Left colon (tissue), 2 donors: ENCODE measurements around the gene ELOVL1. TPM values are rescaled to one million over a fixed set of nuclear protein-coding genes. Genes with fewer than 3 reads are reported as not detected.

Source experiments
- ATAC-seq: fragments of 200-7000 bp; cut with Tn5 transposase; one replicate; pipeline ENCODE4 v1.9.1; 2020; ENCODE audit warnings: mild to moderate bottlenecking, moderate library complexity
- DNase-seq, 2 donors: peaks; one replicate each; pipeline ENCODE4 v3.0.0-alpha.2; 2020
- intact Hi-C, 2 donors: fragments of 100-400 bp; cut with DNase I in 1 of 2; cut with micrococcal nuclease in 1 of 2; formaldehyde crosslinking; loops; one replicate each; pipeline versions ENCODE4 v1.11.2 to v1.14.0; 2022; cut with DNase I, micrococcal nuclease
- total RNA-seq, 2 donors: library from RNA; stranded (reverse); fragmentation: NEBNext Ultra II Directional; extraction: Animal tissue kit (Norgen Biotek cat#: 25700); gene quantifications; one replicate each; pipeline ENCODE4 v1.2.1, GENCODE V29; 2021
- donor health status: DM: no; HTN: no; CAD: no.
- donor health status: DM: yes; HTN: yes; CAD: no.

Gene ELOVL1
- total RNA-seq, 2 donors from 2014 or later: 135 to 152 TPM

- intact Hi-C loops: no loop called here
- ATAC-seq (no peak), DNase-seq (no peak)
Observed at GRCh38 chr1:43360616-43361015, 7.2 kb downstream of the ELOVL1 start.

GRCh38 chr1:43359696-43360095 lies 8.1 kb downstream of the ELOVL1 start:
- ATAC-seq (no peak), DNase-seq (no peak)
- intact Hi-C loops: no loop called here

GRCh38 chr1:43358746-43359693 lies 8.8 kb downstream of the ELOVL1 start, which contains the start of gene CDC20:
Gene CDC20, plus strand, starts transcription at chr1:43358981. Its CDS starts 235 bp downstream, at chr1:43359216.
- intact Hi-C loops: no loop called here
- ATAC-seq (peak; percentile 89), DNase-seq (peak; percentile 99 to 100)

GRCh38 chr1:43358121-43358745 lies 9.6 kb downstream of the ELOVL1 start:
- DNase-seq: peak; percentile 50 to 70
- intact Hi-C loops: no loop called here
- peak; percentile 64 for ATAC-seq

GRCh38 chr1:43357251-43357650 lies 10.6 kb downstream of the ELOVL1 start:
- no peak for ATAC-seq
- intact Hi-C loops: no loop called here
- no peak for DNase-seq

GRCh38 chr1:43354936-43355335 lies 12.9 kb downstream of the ELOVL1 start:
- no peak for ATAC-seq
- intact Hi-C loops: no loop called here
- DNase-seq: no peak

- ATAC-seq (no peak), DNase-seq (no peak)
- intact Hi-C loops: no loop called here
Observed at GRCh38 chr1:43354471-43354870, 13.3 kb downstream of the ELOVL1 start.

GRCh38 chr1:43352881-43353280 lies 14.9 kb downstream of the ELOVL1 start:
- intact Hi-C loops: no loop called here
- ATAC-seq: no peak
- no peak for DNase-seq

- DNase-seq (no peak), ATAC-seq (no peak)
- intact Hi-C loops: no loop called here
Observed at GRCh38 chr1:43352351-43352705, 15.5 kb downstream of the ELOVL1 start.

- no peak for ATAC-seq
Observed at GRCh38 chr1:43351421-43352350, 16.1 kb downstream of the ELOVL1 start.

GRCh38 chr1:43350976-43351375 lies 16.8 kb downstream of the ELOVL1 start:
- DNase-seq (no peak), ATAC-seq (no peak)
- intact Hi-C loops: no loop called here

More at GRCh38 chr1:43351421-43352350, 16.1 kb downstream of the ELOVL1 start:
- peak in 1 of 2 donors; percentile 22 for DNase-seq
- intact Hi-C loops: no loop called here

- intact Hi-C loops: no loop called here
- no peak for ATAC-seq
- peak in 1 of 2 donors; percentile 47 for DNase-seq
Observed at GRCh38 chr1:43349594-43350306, 18.1 kb downstream of the ELOVL1 start.

- intact Hi-C loops: no loop called here
- ATAC-seq (peak; percentile 87), DNase-seq (peak; percentile 94 to 96)
Observed at GRCh38 chr1:43348809-43349593, 18.8 kb downstream of the ELOVL1 start.

- intact Hi-C loops: no loop called here
- DNase-seq: peak in 1 of 2 donors; percentile 43
- ATAC-seq: peak; percentile 32
Observed at GRCh38 chr1:43348343-43348808, 19.4 kb downstream of the ELOVL1 start.

GRCh38 chr1:43346636-43347035 lies 21.2 kb downstream of the ELOVL1 start:
- DNase-seq: no peak
- ATAC-seq: no peak
- intact Hi-C loops: no loop called here

- DNase-seq: no peak
- intact Hi-C loops: no loop called here
Observed at GRCh38 chr1:43345120-43345519, 22.7 kb downstream of the ELOVL1 start.

GRCh38 chr1:43344267-43344850 lies 23.5 kb downstream of the ELOVL1 start:
- DNase-seq (no peak), ATAC-seq (no peak)
- intact Hi-C loops: no loop called here

More at GRCh38 chr1:43345120-43345519, 22.7 kb downstream of the ELOVL1 start:
- peak; percentile 27 for ATAC-seq
